Measurements from ENCODE around the gene C22orf23. TPM values are rescaled to one million over a fixed set of nuclear protein-coding genes. Genes with fewer than 3 reads are reported as not detected.

The C22orf23 gene
- total and polyA plus RNA-seq, 10 of the 15 experiments (the other 5 are each of a cell fraction or from before 2014, with no cell fraction given), result 0.04 to 0.38 (median 0.11) TPM; not detected in 5

- SMC1A ChIA-PET (ENCODE audit: uncharacterized antibody, unreplicated experiment), result no interaction called here
- WGBS (ENCODE audit: insufficient coverage, insufficient replicate concordance, low lambda C conversion rate, missing lambda C conversion rate), result 58% methylated on average over 34 of the region's 42 CpGs
- no peak for DNase-seq (ENCODE audit: low read depth, low spot score)
- Histone ChIP-seq H3K9ac (ENCODE audit: control insufficient read depth, insufficient read depth, low read length) (no peak within 1 kb of the TSS), H3K79me2 (ENCODE audit: control insufficient read depth, insufficient read depth, low read length) (no peaks in the 10 kb centered on the region), H3K4me3 (no peak within 1 kb of the TSS), H2AFZ (ENCODE audit: control insufficient read depth, low read depth, low read length) (no peak within 1 kb of the TSS), H3K36me3 (ENCODE audit: control insufficient read depth in 2 of 2, insufficient read depth in 2 of 2, low read length in 1 of 2) (no peaks in the 10 kb centered on the region; a peak in 1 of 4 replicates), H3K4me2 (ENCODE audit: control insufficient read depth, insufficient read depth) (no peak within 1 kb of the TSS), H3K4me1 (ENCODE audit: control insufficient read depth, insufficient read depth, low read length) (no peaks in the 10 kb centered on the region), H3K9me3 (replicated peaks; ENCODE audit: control insufficient read depth, insufficient read depth, low read length) (no peaks in the 10 kb centered on the region), H4K20me1 (ENCODE audit: control insufficient read depth, insufficient read depth) (no peaks in the 10 kb centered on the region), H3K27me3 (replicated peaks in 1 of 2; ENCODE audit: control insufficient read depth in 2 of 2, insufficient read depth in 2 of 2, low read length in 1 of 2) (no peaks in the 10 kb centered on the region), H3K27ac (ENCODE audit: control insufficient read depth, insufficient read depth) (no peak within 1 kb of the TSS)
- FAIRE-seq, result no peak
- intact Hi-C loops (cut with micrococcal nuclease; ENCODE audit: unreplicated experiment) (no loop called here), in situ Hi-C loops (cut with MboI) (no loop called here)
- CTCF ChIA-PET, result no interaction called here
- BruUV-seq (replicated peaks), result no TSS peak
- RAD21 ChIA-PET (ENCODE audit: unreplicated experiment), result interaction anchor here (0.6 kb wide), 1 partner anchor 29 kb away, joined by 3 read pairs; no protein-coding TSS in a partner anchor
- no peak for ATAC-seq
- POLR2A ChIA-PET, result no interaction called here
- no peak for TF ChIP-seq YBX1 (IDR thresholded peaks at IDR 0.05)
- TF ChIP-seq, protein P1, sequence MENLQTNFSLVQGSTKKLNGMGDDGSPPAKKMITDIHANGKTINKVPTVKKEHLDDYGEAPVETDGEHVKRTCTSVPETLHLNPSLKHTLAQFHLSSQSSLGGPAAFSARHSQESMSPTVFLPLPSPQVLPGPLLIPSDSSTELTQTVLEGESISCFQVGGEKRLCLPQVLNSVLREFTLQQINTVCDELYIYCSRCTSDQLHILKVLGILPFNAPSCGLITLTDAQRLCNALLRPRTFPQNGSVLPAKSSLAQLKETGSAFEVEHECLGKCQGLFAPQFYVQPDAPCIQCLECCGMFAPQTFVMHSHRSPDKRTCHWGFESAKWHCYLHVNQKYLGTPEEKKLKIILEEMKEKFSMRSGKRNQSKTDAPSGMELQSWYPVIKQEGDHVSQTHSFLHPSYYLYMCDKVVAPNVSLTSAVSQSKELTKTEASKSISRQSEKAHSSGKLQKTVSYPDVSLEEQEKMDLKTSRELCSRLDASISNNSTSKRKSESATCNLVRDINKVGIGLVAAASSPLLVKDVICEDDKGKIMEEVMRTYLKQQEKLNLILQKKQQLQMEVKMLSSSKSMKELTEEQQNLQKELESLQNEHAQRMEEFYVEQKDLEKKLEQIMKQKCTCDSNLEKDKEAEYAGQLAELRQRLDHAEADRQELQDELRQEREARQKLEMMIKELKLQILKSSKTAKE (IDR thresholded peaks at IDR 0.05; ENCODE audit: low read depth, poor library complexity, severe bottlenecking), result no peak
- TF ChIP-seq BCL11A (IDR thresholded peaks at IDR 0.05; ENCODE audit: low read depth, low read length), result no peak
- no peak for TF ChIP-seq RUNX3 (IDR thresholded peaks at IDR 0.05; ENCODE audit: low read length)
- TF ChIP-seq ZNF384 (IDR thresholded peaks at IDR 0.05; ENCODE audit: borderline replicate concordance, low read depth, low read length), result no peak
- TF ChIP-seq PAX8 (IDR thresholded peaks at IDR 0.05), result no peak
- no peak for TF ChIP-seq SUPT20H (IDR thresholded peaks at IDR 0.05; ENCODE audit: borderline replicate concordance, control insufficient read depth, low read depth, low read length)
- TF ChIP-seq BACH1 (IDR thresholded peaks at IDR 0.05; ENCODE audit: borderline replicate concordance), result no peak
- TF ChIP-seq, protein P2, sequence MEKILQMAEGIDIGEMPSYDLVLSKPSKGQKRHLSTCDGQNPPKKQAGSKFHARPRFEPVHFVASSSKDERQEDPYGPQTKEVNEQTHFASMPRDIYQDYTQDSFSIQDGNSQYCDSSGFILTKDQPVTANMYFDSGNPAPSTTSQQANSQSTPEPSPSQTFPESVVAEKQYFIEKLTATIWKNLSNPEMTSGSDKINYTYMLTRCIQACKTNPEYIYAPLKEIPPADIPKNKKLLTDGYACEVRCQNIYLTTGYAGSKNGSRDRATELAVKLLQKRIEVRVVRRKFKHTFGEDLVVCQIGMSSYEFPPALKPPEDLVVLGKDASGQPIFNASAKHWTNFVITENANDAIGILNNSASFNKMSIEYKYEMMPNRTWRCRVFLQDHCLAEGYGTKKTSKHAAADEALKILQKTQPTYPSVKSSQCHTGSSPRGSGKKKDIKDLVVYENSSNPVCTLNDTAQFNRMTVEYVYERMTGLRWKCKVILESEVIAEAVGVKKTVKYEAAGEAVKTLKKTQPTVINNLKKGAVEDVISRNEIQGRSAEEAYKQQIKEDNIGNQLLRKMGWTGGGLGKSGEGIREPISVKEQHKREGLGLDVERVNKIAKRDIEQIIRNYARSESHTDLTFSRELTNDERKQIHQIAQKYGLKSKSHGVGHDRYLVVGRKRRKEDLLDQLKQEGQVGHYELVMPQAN (conservative IDR thresholded peaks at IDR 0.05), result no peak
- no peak for TF ChIP-seq ATF7 (IDR thresholded peaks at IDR 0.05; ENCODE audit: low read depth)
- no peak for TF ChIP-seq TAF1 (IDR thresholded peaks at IDR 0.05; ENCODE audit: borderline replicate concordance, low read depth, low read length)
- no peak for TF ChIP-seq TBL1XR1 (IDR thresholded peaks at IDR 0.05; ENCODE audit: low read depth, low read length)
- TF ChIP-seq BHLHE40 (IDR thresholded peaks at IDR 0.05; ENCODE audit: borderline replicate concordance in 1 of 2, low read depth in 2 of 2, low read length in 1 of 2), result no peak
- TF ChIP-seq, protein P3, sequence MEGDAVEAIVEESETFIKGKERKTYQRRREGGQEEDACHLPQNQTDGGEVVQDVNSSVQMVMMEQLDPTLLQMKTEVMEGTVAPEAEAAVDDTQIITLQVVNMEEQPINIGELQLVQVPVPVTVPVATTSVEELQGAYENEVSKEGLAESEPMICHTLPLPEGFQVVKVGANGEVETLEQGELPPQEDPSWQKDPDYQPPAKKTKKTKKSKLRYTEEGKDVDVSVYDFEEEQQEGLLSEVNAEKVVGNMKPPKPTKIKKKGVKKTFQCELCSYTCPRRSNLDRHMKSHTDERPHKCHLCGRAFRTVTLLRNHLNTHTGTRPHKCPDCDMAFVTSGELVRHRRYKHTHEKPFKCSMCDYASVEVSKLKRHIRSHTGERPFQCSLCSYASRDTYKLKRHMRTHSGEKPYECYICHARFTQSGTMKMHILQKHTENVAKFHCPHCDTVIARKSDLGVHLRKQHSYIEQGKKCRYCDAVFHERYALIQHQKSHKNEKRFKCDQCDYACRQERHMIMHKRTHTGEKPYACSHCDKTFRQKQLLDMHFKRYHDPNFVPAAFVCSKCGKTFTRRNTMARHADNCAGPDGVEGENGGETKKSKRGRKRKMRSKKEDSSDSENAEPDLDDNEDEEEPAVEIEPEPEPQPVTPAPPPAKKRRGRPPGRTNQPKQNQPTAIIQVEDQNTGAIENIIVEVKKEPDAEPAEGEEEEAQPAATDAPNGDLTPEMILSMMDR (IDR thresholded peaks at IDR 0.05 in 2 of 3, conservative IDR thresholded peaks at IDR 0.05 in 1 of 3; ENCODE audit: control insufficient read depth in 2 of 3, extremely low read depth in 1 of 3, insufficient read depth in 1 of 3, low read depth in 3 of 3, low read length in 3 of 3), result no peak
- TF ChIP-seq GATAD2B (conservative IDR thresholded peaks at IDR 0.05; ENCODE audit: low read depth), result no peak
- no peak for TF ChIP-seq IRF4 (IDR thresholded peaks at IDR 0.05; ENCODE audit: low read depth, low read length)
- no peak for TF ChIP-seq SIN3A (IDR thresholded peaks at IDR 0.05; ENCODE audit: low read depth, low read length)
Measured at GRCh38 chr22:37983860-37984791, 30.7 kb upstream of the C22orf23 start, which contains the start of gene SOX10. TSS of gene SOX10 (minus strand) at chr22:37984555. CDS start at chr22:37983784, 771 bp downstream.

All from GM12878 (cell line).